ENCODE data around the gene GAMT. TPM values are rescaled to one million over a fixed set of nuclear protein-coding genes. Genes with fewer than 3 reads are reported as not detected.

The GAMT gene
- total and polyA plus RNA-seq, 2 experiments from 2014 or later: 121 to 170 TPM

- Histone ChIP-seq H3K9me3 (ENCODE audit: low read depth) (no peaks in the 10 kb centered on the region), H3K27ac (no peak overlapping the region), H3K9me2 (replicated peaks; ENCODE audit: insufficient read depth) (no peaks in the 10 kb centered on the region), H2AFZ (no peak overlapping the region), H3K4me3 (no peak overlapping the region), H4K20me1 (ENCODE audit: insufficient read depth, poor library complexity, severe bottlenecking) (peaks cover 4% of the 10 kb centered on the region), H3K4me1 (ENCODE audit: insufficient read depth) (peaks cover 17% of the 10 kb centered on the region), H3K4me2 (no peak overlapping the region), H3K79me2 (no peaks in the 10 kb centered on the region), H3K27me3 (peaks cover 62% of the 10 kb centered on the region), H3K36me3 (replicated peaks; ENCODE audit: insufficient read depth, low read depth) (no peaks in the 10 kb centered on the region)
- 24% methylated on average over 4 of the region's 4 CpGs for WGBS (ENCODE audit: low lambda C conversion rate, missing lambda C conversion rate)
- TF ChIP-seq EZH2 (IDR thresholded peaks at IDR 0.05; ENCODE audit: borderline replicate concordance) (no peak), CTCF (IDR thresholded peaks at IDR 0.05; ENCODE audit: poor library complexity) (no peak), EZH2phosphoT487 (IDR thresholded peaks at IDR 0.05; ENCODE audit: low read depth, severe bottlenecking, unreplicated experiment) (no peak)
- DNase-seq (ENCODE audit: low spot score): no peak
Measured at GRCh38 chr19:1447504-1447903, 46.2 kb upstream of the GAMT start.

GRCh38 chr19:1446713-1447481 is 45.6 kb upstream of the GAMT start:
- Histone ChIP-seq H3K9me3 (ENCODE audit: low read depth) (no peaks in the 10 kb centered on the region), H3K27me3 (peaks cover 57% of the 10 kb centered on the region), H3K4me3 (peak overlapping the region; percentile 55), H3K27ac (no peak overlapping the region), H3K79me2 (no peaks in the 10 kb centered on the region), H4K20me1 (ENCODE audit: insufficient read depth, poor library complexity, severe bottlenecking) (peaks cover 10% of the 10 kb centered on the region), H3K36me3 (replicated peaks; ENCODE audit: insufficient read depth, low read depth) (no peaks in the 10 kb centered on the region), H3K4me2 (peak overlapping the region; percentile 96), H2AFZ (no peak overlapping the region), H3K9me2 (replicated peaks; ENCODE audit: insufficient read depth) (no peaks in the 10 kb centered on the region), H3K4me1 (ENCODE audit: insufficient read depth) (peaks cover 17% of the 10 kb centered on the region)
- TF ChIP-seq EZH2phosphoT487 (IDR thresholded peaks at IDR 0.05; ENCODE audit: low read depth, severe bottlenecking, unreplicated experiment): no peak
- peak; percentile 72 for TF ChIP-seq EZH2 (IDR thresholded peaks at IDR 0.05; ENCODE audit: borderline replicate concordance)
- WGBS (ENCODE audit: low lambda C conversion rate, missing lambda C conversion rate): 6% methylated on average over 48 of the region's 63 CpGs
- DNase-seq (ENCODE audit: low spot score): peak; percentile 62

GRCh38 chr19:1445932-1446712 is 44.8 kb upstream of the GAMT start:
- peak overlapping the region; percentile 96 for H3K4me2 ChIP-seq
- H3K79me2 ChIP-seq: peaks cover under 1% of the 10 kb centered on the region
- peak overlapping the region; percentile 63 for H2AFZ ChIP-seq
- no peak overlapping the region for H3K27ac ChIP-seq
- H3K4me3 ChIP-seq: peak overlapping the region; percentile 55
- H3K9me2 ChIP-seq (replicated peaks; ENCODE audit: insufficient read depth): no peaks in the 10 kb centered on the region
- H4K20me1 ChIP-seq (ENCODE audit: insufficient read depth, poor library complexity, severe bottlenecking): peaks cover 18% of the 10 kb centered on the region
- peak; percentile 79 for DNase-seq (ENCODE audit: low spot score)
- H3K27me3 ChIP-seq: peaks cover 50% of the 10 kb centered on the region
- peaks cover 17% of the 10 kb centered on the region for H3K4me1 ChIP-seq (ENCODE audit: insufficient read depth)
- H3K36me3 ChIP-seq (replicated peaks; ENCODE audit: insufficient read depth, low read depth): no peaks in the 10 kb centered on the region
- H3K9me3 ChIP-seq (ENCODE audit: low read depth): no peaks in the 10 kb centered on the region
- 2% methylated on average over 16 of the region's 99 CpGs for WGBS (ENCODE audit: low lambda C conversion rate, missing lambda C conversion rate)
- TF ChIP-seq EZH2 (IDR thresholded peaks at IDR 0.05; ENCODE audit: borderline replicate concordance): no peak
- TF ChIP-seq CTCF (IDR thresholded peaks at IDR 0.05; ENCODE audit: poor library complexity): no peak
- TF ChIP-seq EZH2phosphoT487 (IDR thresholded peaks at IDR 0.05; ENCODE audit: low read depth, severe bottlenecking, unreplicated experiment): no peak

Measured in hepatocyte (in vitro differentiated cells).